ENCODE measurements around the gene THAP4. TPM values are rescaled to one million over a fixed set of nuclear protein-coding genes. Genes with fewer than 3 reads are reported as not detected.

The THAP4 gene
- total and polyA plus RNA-seq, 2 of the 13 experiments (the other 11 are each of a cell fraction or from before 2014, with no cell fraction given), result 59.7 to 75.7 TPM

DNA sequence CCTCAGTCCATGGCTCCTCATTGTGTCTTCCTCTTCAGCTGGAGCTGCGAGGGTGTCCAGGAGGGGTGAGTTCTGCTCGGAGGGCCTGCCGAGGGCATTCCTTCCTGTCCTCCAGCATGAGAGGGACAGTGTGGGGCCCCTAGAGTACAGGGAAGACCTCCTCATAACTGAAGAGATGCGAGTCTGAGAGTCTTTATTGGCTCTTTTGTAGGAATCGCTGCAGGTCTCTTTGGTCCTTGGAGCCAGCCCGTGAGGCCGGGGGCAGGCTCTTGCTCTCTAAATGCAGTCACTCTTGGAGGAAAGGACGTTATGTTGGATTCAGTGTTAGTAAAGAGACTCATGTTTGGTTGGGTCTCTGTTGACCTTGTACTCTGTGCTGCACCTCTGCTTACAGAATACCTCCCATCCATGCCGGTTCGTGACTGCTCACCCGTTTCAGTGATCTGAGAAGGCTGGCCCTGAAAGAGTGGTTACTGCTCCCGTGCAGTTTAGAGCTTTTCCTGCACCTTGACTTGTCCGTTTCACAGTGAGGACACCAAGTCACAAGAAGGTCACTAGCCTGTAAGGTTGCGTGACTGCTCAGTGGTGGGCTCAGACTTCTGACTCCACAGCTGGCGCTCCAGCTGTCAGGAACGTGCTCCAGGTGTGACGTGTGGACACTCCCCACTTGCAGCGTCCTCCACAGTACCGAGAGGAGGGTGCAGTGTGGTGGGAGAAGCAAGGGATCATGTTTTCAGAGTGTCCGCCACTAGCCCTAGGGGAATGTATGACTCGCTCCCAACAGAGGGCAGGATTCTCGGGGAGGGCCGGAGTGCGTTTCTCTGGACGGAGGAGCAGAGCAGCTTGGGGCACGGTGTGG is 8.3 kb upstream of the THAP4 start (continued):
- TF ChIP-seq, protein P1, sequence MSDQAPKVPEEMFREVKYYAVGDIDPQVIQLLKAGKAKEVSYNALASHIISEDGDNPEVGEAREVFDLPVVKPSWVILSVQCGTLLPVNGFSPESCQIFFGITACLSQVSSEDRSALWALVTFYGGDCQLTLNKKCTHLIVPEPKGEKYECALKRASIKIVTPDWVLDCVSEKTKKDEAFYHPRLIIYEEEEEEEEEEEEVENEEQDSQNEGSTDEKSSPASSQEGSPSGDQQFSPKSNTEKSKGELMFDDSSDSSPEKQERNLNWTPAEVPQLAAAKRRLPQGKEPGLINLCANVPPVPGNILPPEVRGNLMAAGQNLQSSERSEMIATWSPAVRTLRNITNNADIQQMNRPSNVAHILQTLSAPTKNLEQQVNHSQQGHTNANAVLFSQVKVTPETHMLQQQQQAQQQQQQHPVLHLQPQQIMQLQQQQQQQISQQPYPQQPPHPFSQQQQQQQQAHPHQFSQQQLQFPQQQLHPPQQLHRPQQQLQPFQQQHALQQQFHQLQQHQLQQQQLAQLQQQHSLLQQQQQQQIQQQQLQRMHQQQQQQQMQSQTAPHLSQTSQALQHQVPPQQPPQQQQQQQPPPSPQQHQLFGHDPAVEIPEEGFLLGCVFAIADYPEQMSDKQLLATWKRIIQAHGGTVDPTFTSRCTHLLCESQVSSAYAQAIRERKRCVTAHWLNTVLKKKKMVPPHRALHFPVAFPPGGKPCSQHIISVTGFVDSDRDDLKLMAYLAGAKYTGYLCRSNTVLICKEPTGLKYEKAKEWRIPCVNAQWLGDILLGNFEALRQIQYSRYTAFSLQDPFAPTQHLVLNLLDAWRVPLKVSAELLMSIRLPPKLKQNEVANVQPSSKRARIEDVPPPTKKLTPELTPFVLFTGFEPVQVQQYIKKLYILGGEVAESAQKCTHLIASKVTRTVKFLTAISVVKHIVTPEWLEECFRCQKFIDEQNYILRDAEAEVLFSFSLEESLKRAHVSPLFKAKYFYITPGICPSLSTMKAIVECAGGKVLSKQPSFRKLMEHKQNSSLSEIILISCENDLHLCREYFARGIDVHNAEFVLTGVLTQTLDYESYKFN (CRISPR knock-in tag; conservative IDR thresholded peaks at IDR 0.05), result peak; percentile 95
- TF ChIP-seq ZBTB42 (CRISPR knock-in tag; IDR thresholded peaks at IDR 0.05), result peak; percentile 92; the same call in 1 of the 2 replicates
- peak; percentile 86 for TF ChIP-seq ZSCAN21 (CRISPR knock-in tag; IDR thresholded peaks at IDR 0.05; ENCODE audit: borderline replicate concordance)
- TF ChIP-seq, protein P2, sequence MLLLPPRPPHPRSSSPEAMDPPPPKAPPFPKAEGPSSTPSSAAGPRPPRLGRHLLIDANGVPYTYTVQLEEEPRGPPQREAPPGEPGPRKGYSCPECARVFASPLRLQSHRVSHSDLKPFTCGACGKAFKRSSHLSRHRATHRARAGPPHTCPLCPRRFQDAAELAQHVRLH (CRISPR knock-in tag; IDR thresholded peaks at IDR 0.05; ENCODE audit: borderline replicate concordance, low read depth), result no peak; the same call in 1 of the 2 replicates
- 0 out of 2 replicates have a peak, but pooled peaks have one; percentile 48 for TF ChIP-seq ZNF230 (CRISPR knock-in tag; IDR thresholded peaks at IDR 0.05)
- no peak for TF ChIP-seq TCF12 (IDR thresholded peaks at IDR 0.05)
- 0 out of 2 replicates have a peak, but pooled peaks have one; percentile 19 for TF ChIP-seq TCF12 (CRISPR knock-in tag; IDR thresholded peaks at IDR 0.05)
- TF ChIP-seq, protein P3, sequence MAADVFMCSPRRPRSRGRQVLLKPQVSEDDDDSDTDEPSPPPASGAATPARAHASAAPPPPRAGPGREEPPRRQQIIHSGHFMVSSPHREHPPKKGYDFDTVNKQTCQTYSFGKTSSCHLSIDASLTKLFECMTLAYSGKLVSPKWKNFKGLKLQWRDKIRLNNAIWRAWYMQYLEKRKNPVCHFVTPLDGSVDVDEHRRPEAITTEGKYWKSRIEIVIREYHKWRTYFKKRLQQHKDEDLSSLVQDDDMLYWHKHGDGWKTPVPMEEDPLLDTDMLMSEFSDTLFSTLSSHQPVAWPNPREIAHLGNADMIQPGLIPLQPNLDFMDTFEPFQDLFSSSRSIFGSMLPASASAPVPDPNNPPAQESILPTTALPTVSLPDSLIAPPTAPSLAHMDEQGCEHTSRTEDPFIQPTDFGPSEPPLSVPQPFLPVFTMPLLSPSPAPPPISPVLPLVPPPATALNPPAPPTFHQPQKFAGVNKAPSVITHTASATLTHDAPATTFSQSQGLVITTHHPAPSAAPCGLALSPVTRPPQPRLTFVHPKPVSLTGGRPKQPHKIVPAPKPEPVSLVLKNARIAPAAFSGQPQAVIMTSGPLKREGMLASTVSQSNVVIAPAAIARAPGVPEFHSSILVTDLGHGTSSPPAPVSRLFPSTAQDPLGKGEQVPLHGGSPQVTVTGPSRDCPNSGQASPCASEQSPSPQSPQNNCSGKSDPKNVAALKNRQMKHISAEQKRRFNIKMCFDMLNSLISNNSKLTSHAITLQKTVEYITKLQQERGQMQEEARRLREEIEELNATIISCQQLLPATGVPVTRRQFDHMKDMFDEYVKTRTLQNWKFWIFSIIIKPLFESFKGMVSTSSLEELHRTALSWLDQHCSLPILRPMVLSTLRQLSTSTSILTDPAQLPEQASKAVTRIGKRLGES (CRISPR knock-in tag; IDR thresholded peaks at IDR 0.05; ENCODE audit: borderline replicate concordance), result no peak
- TF ChIP-seq CENPX (CRISPR knock-in tag; IDR thresholded peaks at IDR 0.05), result no peak
- no peak for TF ChIP-seq ZNF619 (CRISPR knock-in tag; IDR thresholded peaks at IDR 0.05)
- 0 out of 2 replicates have a peak, but pooled peaks have one; percentile 38 for TF ChIP-seq ZNF644 (CRISPR knock-in tag; IDR thresholded peaks at IDR 0.05; ENCODE audit: low read depth)
- peak; percentile 67; the same call in 1 of the 2 replicates for TF ChIP-seq ZNF446 (CRISPR knock-in tag; IDR thresholded peaks at IDR 0.05)
- TF ChIP-seq NBN (conservative IDR thresholded peaks at IDR 0.05), result no peak
- TF ChIP-seq IKZF4 (CRISPR knock-in tag; IDR thresholded peaks at IDR 0.05; ENCODE audit: borderline replicate concordance, low read depth, not compliant biosample characterization), result peak; percentile 54
- TF ChIP-seq GABPB1 (CRISPR knock-in tag; IDR thresholded peaks at IDR 0.05), result peak; percentile 9
- TF ChIP-seq, protein P4, sequence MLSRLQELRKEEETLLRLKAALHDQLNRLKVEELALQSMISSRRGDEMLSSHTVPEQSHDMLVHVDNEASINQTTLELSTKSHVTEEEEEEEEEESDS (CRISPR knock-in tag; IDR thresholded peaks at IDR 0.05; ENCODE audit: borderline replicate concordance), result no peak
- peak; percentile 91; the same call in 1 of the 2 replicates for TF ChIP-seq ZNF264 (CRISPR knock-in tag; IDR thresholded peaks at IDR 0.05)
- peak; percentile 76; the same call in 1 of the 2 replicates for TF ChIP-seq JUN (CRISPR knock-in tag; IDR thresholded peaks at IDR 0.05)
- TF ChIP-seq ZNF841 (CRISPR knock-in tag; IDR thresholded peaks at IDR 0.05; ENCODE audit: borderline replicate concordance), result no peak
- no peak for TF ChIP-seq ZNF549 (CRISPR knock-in tag; IDR thresholded peaks at IDR 0.05)
- 0 out of 2 replicates have a peak, but pooled peaks have one; percentile 34 for TF ChIP-seq ZNF317 (CRISPR knock-in tag; IDR thresholded peaks at IDR 0.05)
- TF ChIP-seq KDM5A (IDR thresholded peaks at IDR 0.05; ENCODE audit: borderline replicate concordance, low read length), result no peak
- TF ChIP-seq TP53 (CRISPR knock-in tag; conservative IDR thresholded peaks at IDR 0.05), result no peak
